GM10266 (cell line): ENCODE measurements around the gene RTN4RL1.

ENCODE experiments used
- DNase-seq: peaks from one replicate; pipeline ENCODE4 v3.0.0; 2012; ENCODE audit errors: extremely low spot score
- TF ChIP-seq, protein P1 (sequence below): IDR thresholded peaks from 2 replicates; pipeline ENCODE4 v1.5.1; 2012; ENCODE audit warnings: mild to moderate bottlenecking, low read depth; ENCODE audit not compliant: control insufficient read depth, insufficient read depth; ENCODE audit errors: missing control alignments

RTN4RL1 gene

DNA sequence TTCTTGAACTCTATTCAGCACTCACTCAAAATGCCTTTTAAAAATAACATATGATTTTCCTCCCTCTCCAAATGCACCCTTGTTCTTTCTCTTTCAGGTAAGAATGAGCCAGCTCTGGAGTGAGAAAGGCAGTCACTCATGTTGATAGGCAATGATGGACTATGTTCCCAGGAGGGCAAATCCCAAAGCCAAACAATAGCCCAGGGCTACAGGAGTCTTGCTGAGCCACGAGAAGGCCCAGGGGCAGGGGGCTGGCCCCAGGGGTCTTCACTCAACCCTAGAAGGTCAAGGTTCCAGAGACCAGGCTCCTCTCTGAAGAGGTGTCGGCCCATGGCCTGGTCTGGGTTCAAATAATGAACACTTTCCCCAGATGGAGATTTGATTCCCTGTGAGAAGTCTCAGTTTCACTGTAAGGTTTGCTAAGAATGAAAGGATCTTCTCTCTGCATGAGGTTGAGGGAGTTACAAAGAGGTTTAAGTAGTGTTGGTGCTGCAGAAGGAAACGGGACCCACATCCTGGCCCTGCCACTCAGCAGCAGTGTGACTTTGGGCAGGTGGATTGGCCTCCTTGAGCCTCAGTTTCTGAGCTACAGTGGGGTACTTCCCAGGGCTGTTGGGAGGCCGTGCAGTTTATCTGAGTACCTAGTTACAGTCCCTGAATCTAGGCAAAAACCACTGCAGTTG, 49.0 kb downstream of the RTN4RL1 start:
- TF ChIP-seq, protein P1, sequence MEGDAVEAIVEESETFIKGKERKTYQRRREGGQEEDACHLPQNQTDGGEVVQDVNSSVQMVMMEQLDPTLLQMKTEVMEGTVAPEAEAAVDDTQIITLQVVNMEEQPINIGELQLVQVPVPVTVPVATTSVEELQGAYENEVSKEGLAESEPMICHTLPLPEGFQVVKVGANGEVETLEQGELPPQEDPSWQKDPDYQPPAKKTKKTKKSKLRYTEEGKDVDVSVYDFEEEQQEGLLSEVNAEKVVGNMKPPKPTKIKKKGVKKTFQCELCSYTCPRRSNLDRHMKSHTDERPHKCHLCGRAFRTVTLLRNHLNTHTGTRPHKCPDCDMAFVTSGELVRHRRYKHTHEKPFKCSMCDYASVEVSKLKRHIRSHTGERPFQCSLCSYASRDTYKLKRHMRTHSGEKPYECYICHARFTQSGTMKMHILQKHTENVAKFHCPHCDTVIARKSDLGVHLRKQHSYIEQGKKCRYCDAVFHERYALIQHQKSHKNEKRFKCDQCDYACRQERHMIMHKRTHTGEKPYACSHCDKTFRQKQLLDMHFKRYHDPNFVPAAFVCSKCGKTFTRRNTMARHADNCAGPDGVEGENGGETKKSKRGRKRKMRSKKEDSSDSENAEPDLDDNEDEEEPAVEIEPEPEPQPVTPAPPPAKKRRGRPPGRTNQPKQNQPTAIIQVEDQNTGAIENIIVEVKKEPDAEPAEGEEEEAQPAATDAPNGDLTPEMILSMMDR: no peak

DNA sequence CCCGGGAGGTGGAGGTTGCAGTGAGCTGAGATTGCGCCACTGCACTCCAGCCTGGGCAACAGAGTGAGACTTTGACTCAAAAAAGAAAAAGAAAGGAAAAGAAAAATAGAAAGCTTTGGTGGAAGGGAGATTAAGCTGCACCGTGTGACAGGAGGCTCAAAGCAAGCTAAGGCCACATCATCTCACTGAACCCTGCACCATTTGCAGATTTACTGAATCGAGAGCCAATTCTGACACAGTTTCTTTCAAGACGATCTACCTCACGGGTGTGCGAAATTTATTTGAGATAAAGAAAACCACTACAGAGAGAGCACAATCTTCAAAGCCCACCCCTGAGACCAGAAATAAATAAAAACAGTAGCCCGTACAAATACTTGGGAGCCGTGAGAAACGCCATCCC, 49.6 kb downstream of the RTN4RL1 start:
- no peak for DNase-seq
- TF ChIP-seq, protein P1: no peak

More for the DNA sequence above, 49.0 kb downstream of the RTN4RL1 start:
- no peak for DNase-seq

DNA sequence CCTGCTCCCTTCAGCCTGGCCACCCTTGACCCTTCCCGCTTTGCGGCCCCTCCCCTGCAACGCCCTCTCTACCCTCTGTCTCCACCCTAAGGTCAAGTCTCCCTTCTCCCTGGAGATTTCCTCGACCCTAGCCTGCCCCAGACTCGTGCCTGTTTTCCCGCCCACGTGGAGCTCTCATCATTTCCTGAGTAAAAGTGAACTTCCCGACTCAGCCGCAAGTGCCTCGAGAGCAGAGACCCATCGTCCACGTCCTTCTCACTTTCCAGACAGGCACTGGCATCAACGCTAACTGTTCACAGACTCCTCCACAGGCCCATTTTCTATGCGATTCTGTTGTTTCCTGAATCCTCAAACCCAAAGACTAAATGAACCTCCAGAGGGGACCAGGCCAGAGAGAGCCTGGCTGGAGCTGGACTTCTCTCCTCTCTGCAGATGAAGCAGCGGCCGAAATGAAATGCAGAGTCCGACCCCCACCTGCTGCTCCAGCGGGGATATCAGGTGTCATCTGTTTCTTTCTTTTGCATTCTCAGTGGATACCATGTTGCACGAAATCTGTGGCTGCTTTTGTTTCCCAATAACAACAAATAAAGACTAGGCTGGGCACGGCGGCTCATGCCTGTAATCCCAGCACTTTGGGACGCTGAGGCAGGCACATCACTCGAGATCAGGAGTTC, 52.5 kb downstream of the RTN4RL1 start:
- DNase-seq: no peak
- TF ChIP-seq, protein P1: no peak

DNA sequence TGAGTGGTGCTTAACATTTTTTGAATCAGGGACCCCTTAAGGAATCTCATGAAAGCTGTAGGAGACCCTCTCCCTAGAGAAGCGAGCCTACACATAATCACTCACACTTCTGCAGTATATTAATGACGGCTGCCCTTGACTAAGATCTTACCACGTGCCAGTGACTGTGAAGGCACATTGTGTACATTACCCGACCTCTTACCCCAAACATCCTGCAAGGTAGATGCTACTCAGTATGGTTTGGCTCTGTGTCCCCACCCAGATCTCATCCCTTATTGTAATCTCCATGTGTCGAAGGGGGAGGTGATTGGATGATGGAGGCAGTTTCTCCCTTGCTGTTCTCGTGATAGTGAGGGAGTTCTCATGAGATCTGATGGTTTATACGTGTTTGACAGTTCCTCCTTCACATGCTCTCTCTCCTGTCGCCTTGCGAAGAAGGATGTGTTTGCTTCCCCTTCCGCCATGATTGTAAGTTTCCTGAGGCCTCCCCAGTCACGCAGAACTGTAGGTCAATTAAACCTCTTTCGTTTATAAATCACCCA, 54.2 kb downstream of the RTN4RL1 start:
- TF ChIP-seq, protein P1: no peak
- no peak for DNase-seq

DNA sequence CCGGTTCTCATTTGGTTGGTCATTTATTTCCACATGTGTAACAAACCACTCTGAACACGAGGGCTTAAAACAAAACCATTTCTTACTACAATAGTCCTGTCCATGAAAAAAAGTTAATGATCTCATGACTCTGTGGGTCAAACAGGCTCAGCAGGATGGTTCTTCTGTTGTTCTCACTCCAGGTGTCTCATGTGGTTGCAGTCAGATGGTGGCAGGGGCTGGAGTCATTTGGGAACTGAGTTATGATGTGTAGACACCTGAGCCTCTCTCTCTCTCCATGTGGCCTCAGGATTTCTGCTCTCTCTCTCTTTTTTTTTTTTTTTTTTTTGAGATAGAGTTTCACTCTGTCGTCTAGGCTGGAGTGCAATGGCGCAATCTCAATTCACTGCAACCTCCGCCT, 55.4 kb downstream of the RTN4RL1 start:
- DNase-seq: no peak
- TF ChIP-seq, protein P1: no peak

DNA sequence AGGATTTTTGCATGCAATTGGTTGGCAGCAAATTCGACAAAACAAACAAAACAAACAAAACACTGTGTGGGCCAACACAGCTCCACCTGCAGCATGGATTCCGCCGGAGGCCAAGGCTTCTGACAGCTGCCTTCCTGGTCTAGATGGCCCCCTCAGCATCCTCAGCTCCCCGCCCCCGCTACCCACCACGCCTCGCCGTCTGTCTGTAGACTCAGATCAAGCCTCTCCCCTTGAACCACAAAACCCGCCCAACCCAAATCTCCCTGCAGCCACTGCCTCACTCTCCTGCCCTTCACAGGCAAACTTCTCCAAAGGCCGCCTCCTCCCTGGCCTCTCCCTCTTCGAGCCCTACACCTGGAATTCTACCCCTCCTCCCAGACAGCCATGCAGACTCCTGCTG, 57.9 kb downstream of the RTN4RL1 start:
- no peak for DNase-seq
- TF ChIP-seq, protein P1: no peak

DNA sequence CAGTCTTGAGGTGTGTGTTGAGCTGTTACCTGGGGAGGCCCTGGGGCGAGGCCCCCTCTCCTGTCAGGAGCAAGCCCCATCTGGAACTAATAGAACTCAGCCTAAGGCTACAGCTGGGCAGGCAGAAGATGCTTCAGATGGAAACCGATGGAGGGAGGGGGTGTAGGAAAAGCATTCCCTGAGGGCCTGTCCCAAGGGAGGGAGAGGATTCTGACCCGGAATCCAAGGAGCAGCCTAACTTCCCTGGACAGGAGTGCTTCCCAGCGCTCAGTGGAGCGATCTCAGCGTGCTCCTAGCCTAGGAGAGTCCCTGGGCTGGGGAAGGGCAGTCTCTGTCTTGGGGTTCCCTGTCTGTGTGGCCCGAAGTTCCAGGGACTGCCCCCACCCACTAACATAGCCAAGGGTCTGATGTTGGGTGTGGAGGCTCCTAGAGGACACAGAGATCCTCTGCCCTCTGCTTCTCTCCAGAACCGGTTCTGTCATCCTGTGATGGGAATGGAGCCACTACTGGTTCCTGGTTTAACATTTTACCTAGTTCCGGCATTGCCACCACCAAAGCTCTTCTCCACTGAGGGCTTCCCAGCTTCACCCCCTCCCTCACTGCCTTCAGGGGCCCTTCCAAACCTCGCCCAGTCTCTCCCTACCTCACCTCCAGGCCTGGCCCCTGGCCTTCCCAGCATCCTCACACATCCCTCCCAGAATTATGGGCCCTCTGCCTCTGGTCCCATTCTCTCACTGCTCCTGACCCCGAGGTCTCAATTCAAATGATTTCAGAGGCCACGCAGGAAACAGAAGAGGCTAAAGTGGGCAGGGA, 58.7 kb downstream of the RTN4RL1 start:
- TF ChIP-seq, protein P1: no peak
- no peak for DNase-seq
